OCI-LY1 (cell line): Measurements from ENCODE around the gene DLX1.

Source experiments
- H2AFZ ChIP-seq: fragments of 200-600 bp; sonication (generic), shearing (Covaris generic); 2 replicates; pipeline ENCODE4 v1.6.0; 2014; ENCODE audit warnings: antibody characterized with exemption, mild to moderate bottlenecking, low read length
- H3F3A ChIP-seq: fragments of 200-600 bp; sonication (generic), shearing (Covaris generic); 2 replicates; pipeline ENCODE4 v1.6.0; 2014; ENCODE audit warnings: mild to moderate bottlenecking, antibody characterized with exemption, low read length, moderate library complexity; ENCODE audit not compliant: insufficient read depth
- H3K27ac ChIP-seq: fragments of 200-600 bp; sonication (generic); 2 replicates; pipeline ENCODE4 v1.5.1; 2014; ENCODE audit warnings: low read length, mixed run types, mild to moderate bottlenecking, low read depth; ENCODE audit not compliant: poor library complexity, severe bottlenecking
- H3K27me3 ChIP-seq: fragments of 200-600 bp; sonication (generic); 2 replicates; pipeline ENCODE4 v1.6.0; 2014; ENCODE audit warnings: antibody characterized with exemption, mild to moderate bottlenecking, low read length, moderate library complexity; ENCODE audit not compliant: insufficient read depth
- H3K36me3 ChIP-seq: fragments of 200-600 bp; sonication (generic); 2 replicates; pipeline ENCODE4 v1.6.1; 2014; ENCODE audit warnings: mild to moderate bottlenecking, antibody characterized with exemption, low read length, moderate library complexity, mixed read lengths; ENCODE audit not compliant: insufficient read depth
- H3K4me1 ChIP-seq: fragments of 200-600 bp; sonication (generic); 2 replicates; pipeline ENCODE4 v1.5.1; 2014; ENCODE audit warnings: mild to moderate bottlenecking, low read length, moderate library complexity; ENCODE audit not compliant: insufficient read depth, severe bottlenecking
- H3K4me2 ChIP-seq: fragments of 200-600 bp; sonication (generic), shearing (Covaris generic); 2 replicates; pipeline ENCODE4 v1.6.1; 2014; ENCODE audit warnings: low read length
- H3K4me3 ChIP-seq: fragments of 200-600 bp; sonication (generic); 2 replicates; pipeline ENCODE4 v1.5.1; 2014; ENCODE audit warnings: low read length, low read depth, mild to moderate bottlenecking, mixed read lengths; ENCODE audit not compliant: poor library complexity, severe bottlenecking
- H3K79me2 ChIP-seq: fragments of 200-600 bp; shearing (Covaris generic); 2 replicates; pipeline ENCODE4 v1.6.1; 2016; ENCODE audit warnings: mixed run types, low read length, mixed read lengths; ENCODE audit not compliant: insufficient read depth
- H3K9ac ChIP-seq: fragments of 200-600 bp; sonication (generic), shearing (Covaris generic); 2 replicates; pipeline ENCODE4 v1.6.1; 2014; ENCODE audit warnings: mild to moderate bottlenecking, low read length, mixed read lengths
- H3K9me2 ChIP-seq: fragments of 200-600 bp; sonication (generic), shearing (Covaris generic); 2 replicates; pipeline ENCODE4 v1.6.1; 2014; ENCODE audit warnings: low read depth, mild to moderate bottlenecking, low read length, mixed read lengths
- H3K9me3 ChIP-seq: fragments of 200-600 bp; shearing (Covaris generic); 2 replicates; pipeline ENCODE4 v1.6.1; 2014; ENCODE audit warnings: low read length, mixed read lengths
- H4K20me1 ChIP-seq: fragments of 200-600 bp; sonication (generic), shearing (Covaris generic); 2 replicates; pipeline ENCODE4 v1.6.0; 2016; ENCODE audit warnings: mild to moderate bottlenecking, low read length; ENCODE audit not compliant: insufficient read depth
- EZH2 ChIP-seq: fragments of 200-600 bp; sonication (generic), shearing (Covaris generic); IDR thresholded peaks from 2 replicates; pipeline ENCODE4 v1.8.0; 2017; ENCODE audit warnings: borderline replicate concordance, mixed run types, mild to moderate bottlenecking, antibody characterized with exemption, low read length, moderate library complexity, mixed read lengths
- TF ChIP-seq, protein P1 (sequence below): fragments of 200-600 bp; sonication (generic), shearing (Covaris generic); IDR thresholded peaks from 2 replicates; pipeline ENCODE4 v1.5.1; 2017; ENCODE audit warnings: mild to moderate bottlenecking, antibody characterized with exemption, low read length, moderate library complexity, mixed read lengths

DLX1 gene

DNA sequence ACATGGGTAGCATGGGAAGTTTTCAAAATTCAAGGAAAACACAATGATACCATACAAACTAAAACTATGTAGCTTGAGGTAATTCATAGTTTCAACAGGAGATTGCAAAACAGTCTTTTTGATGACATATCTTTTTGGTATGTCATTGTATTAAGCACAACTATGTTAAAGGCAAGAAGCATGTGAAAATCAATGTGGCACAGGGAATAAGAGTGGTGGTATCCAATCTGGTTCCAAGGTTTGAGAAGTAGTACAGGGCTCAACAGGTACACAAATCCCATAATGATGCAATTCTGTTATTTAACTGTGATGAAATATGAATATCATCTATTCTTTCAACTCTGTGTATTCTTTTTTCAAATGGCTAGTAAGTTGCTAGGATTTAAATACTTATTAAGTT is 33.8 kb downstream of the DLX1 start:
- H3K9me3 ChIP-seq, result no peaks in the 10 kb centered on the region
- no peaks in the 10 kb centered on the region for H4K20me1 ChIP-seq
- no peak overlapping the region for H3K4me3 ChIP-seq
- no peaks in the 10 kb centered on the region for H3K9me2 ChIP-seq
- no peak overlapping the region for H3K27ac ChIP-seq
- no peaks in the 10 kb centered on the region for H3K79me2 ChIP-seq
- no peak for TF ChIP-seq EZH2
- TF ChIP-seq, protein P1, sequence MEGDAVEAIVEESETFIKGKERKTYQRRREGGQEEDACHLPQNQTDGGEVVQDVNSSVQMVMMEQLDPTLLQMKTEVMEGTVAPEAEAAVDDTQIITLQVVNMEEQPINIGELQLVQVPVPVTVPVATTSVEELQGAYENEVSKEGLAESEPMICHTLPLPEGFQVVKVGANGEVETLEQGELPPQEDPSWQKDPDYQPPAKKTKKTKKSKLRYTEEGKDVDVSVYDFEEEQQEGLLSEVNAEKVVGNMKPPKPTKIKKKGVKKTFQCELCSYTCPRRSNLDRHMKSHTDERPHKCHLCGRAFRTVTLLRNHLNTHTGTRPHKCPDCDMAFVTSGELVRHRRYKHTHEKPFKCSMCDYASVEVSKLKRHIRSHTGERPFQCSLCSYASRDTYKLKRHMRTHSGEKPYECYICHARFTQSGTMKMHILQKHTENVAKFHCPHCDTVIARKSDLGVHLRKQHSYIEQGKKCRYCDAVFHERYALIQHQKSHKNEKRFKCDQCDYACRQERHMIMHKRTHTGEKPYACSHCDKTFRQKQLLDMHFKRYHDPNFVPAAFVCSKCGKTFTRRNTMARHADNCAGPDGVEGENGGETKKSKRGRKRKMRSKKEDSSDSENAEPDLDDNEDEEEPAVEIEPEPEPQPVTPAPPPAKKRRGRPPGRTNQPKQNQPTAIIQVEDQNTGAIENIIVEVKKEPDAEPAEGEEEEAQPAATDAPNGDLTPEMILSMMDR, result no peak
- H3K36me3 ChIP-seq, result no peaks in the 10 kb centered on the region
- no peaks in the 10 kb centered on the region for H3F3A ChIP-seq
- no peaks in the 10 kb centered on the region for H3K27me3 ChIP-seq
- H3K4me1 ChIP-seq, result no peaks in the 10 kb centered on the region
- no peak overlapping the region for H2AFZ ChIP-seq
- no peak overlapping the region for H3K9ac ChIP-seq
- no peak overlapping the region for H3K4me2 ChIP-seq

DNA sequence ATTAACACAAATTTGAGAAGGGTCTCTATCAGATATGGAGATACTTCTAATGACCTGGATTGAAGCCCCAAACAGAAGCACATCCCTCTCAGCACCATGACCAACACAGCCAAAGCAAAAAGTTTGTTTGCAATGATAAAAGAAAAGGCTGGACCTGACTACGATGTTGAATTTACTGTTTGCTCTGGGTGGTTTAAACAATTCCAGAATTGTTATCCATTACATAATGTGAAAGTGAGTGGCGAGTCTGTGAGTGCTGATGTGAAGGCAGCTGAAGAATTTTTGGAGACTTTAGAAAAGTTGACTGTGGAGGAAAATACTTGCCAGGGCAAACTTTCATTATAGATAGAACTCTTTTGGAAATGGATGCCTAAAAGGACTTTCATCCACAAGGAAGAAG is 34.8 kb downstream of the DLX1 start:
- no peaks in the 10 kb centered on the region for H3K27me3 ChIP-seq
- no peaks in the 10 kb centered on the region for H3F3A ChIP-seq
- H2AFZ ChIP-seq, result no peak overlapping the region
- H3K9me2 ChIP-seq, result no peaks in the 10 kb centered on the region
- H3K4me2 ChIP-seq, result no peak overlapping the region
- H3K79me2 ChIP-seq, result no peaks in the 10 kb centered on the region
- H3K4me1 ChIP-seq, result no peaks in the 10 kb centered on the region
- TF ChIP-seq, protein P1, result no peak
- no peak for TF ChIP-seq EZH2
- H4K20me1 ChIP-seq, result no peaks in the 10 kb centered on the region
- H3K9ac ChIP-seq, result no peak overlapping the region
- no peak overlapping the region for H3K27ac ChIP-seq
- H3K4me3 ChIP-seq, result no peak overlapping the region
- no peaks in the 10 kb centered on the region for H3K36me3 ChIP-seq
- no peaks in the 10 kb centered on the region for H3K9me3 ChIP-seq

DNA sequence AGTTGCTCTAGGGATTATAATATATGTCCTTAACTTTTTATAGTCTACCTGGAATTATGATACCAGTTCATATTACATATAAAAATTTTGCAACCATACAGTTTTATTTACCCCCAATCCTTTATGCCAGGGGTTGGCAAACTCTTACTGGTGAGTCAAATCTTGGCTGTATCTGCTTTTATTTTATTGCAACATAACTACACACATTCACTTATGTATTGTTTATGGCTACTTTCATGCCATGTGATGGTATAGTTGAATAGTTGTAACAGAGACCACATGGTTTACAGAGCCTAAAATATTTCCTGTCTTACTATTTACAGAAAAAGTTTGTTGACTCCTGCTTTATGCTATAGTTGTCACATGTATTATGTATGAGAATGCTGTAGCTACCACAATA is 43.2 kb downstream of the DLX1 start:
- Histone ChIP-seq H3K9me3 (no peaks in the 10 kb centered on the region), H3K79me2 (no peaks in the 10 kb centered on the region), H3K4me3 (no peak overlapping the region), H3K4me1 (no peaks in the 10 kb centered on the region), H3K36me3 (no peaks in the 10 kb centered on the region), H3K27ac (no peak overlapping the region), H3K4me2 (no peak overlapping the region), H3F3A (no peaks in the 10 kb centered on the region), H2AFZ (no peak overlapping the region), H4K20me1 (no peaks in the 10 kb centered on the region), H3K9ac (no peak overlapping the region), H3K9me2 (no peaks in the 10 kb centered on the region), H3K27me3 (no peaks in the 10 kb centered on the region)
- TF ChIP-seq, protein P1, result no peak
- no peak for TF ChIP-seq EZH2
